ENCODE data around the gene LZIC.

GRCh38 chr1:9922342-9922741 is 20.8 kb downstream of the LZIC start:
- TF ChIP-seq, protein P1, sequence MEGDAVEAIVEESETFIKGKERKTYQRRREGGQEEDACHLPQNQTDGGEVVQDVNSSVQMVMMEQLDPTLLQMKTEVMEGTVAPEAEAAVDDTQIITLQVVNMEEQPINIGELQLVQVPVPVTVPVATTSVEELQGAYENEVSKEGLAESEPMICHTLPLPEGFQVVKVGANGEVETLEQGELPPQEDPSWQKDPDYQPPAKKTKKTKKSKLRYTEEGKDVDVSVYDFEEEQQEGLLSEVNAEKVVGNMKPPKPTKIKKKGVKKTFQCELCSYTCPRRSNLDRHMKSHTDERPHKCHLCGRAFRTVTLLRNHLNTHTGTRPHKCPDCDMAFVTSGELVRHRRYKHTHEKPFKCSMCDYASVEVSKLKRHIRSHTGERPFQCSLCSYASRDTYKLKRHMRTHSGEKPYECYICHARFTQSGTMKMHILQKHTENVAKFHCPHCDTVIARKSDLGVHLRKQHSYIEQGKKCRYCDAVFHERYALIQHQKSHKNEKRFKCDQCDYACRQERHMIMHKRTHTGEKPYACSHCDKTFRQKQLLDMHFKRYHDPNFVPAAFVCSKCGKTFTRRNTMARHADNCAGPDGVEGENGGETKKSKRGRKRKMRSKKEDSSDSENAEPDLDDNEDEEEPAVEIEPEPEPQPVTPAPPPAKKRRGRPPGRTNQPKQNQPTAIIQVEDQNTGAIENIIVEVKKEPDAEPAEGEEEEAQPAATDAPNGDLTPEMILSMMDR (IDR thresholded peaks at IDR 0.05), result no peak
- no peak for TF ChIP-seq POLR2A (IDR thresholded peaks at IDR 0.05)

Data from testis (tissue), 2 donors.